ENCODE data around the gene SCN1B.
"Not testable (repeated sequence)": the region's sequence is repeated elsewhere in the genome, so short reads cannot be mapped to it uniquely, and the experiment has no call there.

The SCN1B gene

GRCh38 chr19:35050662-35051061 lies 20.4 kb downstream of the SCN1B start:
- H3K79me2 ChIP-seq (ENCODE audit: control insufficient read depth, insufficient read depth, low read length, unreplicated experiment); H2AFZ ChIP-seq (ENCODE audit: low read length, unreplicated experiment); H3K4me3 ChIP-seq (ENCODE audit: low read depth, low read length); H3K36me3 ChIP-seq (ENCODE audit: insufficient read depth, low read length); H3K27ac ChIP-seq (ENCODE audit: low read depth, low read length); H3K27me3 ChIP-seq (ENCODE audit: insufficient read depth, low read length); H3K4me1 ChIP-seq (ENCODE audit: control insufficient read depth, insufficient read depth, low read length, unreplicated experiment): not testable (repeated sequence)

DNA sequence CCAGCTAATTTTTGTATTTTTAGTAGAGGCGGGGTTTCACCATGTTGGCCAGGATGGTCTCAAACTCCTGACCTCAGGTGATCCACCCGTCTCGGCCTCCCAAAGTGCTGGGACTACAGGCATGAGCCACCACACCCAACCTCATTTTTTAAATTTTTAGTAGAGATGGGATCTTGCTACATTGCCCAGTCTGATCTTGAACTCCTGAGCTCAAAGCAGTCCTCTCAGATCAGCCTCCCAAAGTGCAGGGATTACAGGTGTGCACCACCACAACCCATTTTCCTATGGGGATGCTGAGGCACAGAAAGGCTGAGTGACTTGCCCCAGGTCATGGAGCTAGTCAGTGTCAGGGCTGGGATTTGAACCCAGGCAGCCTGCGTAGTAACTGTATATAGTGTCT lies 21.0 kb downstream of the SCN1B start:
- not testable (repeated sequence) for H3K4me1 ChIP-seq (ENCODE audit: control insufficient read depth, insufficient read depth, low read length, unreplicated experiment); H3K27ac ChIP-seq (ENCODE audit: low read depth, low read length); H3K4me3 ChIP-seq (ENCODE audit: low read depth, low read length)

GRCh38 chr19:35051796-35052195 lies 21.5 kb downstream of the SCN1B start:
- H3K27ac ChIP-seq (ENCODE audit: low read depth, low read length): no peak overlapping the region
- no peaks in the 10 kb centered on the region for H3K36me3 ChIP-seq (ENCODE audit: insufficient read depth, low read length)
- H3K4me1 ChIP-seq (ENCODE audit: control insufficient read depth, insufficient read depth, low read length, unreplicated experiment): no peaks in the 10 kb centered on the region
- no peaks in the 10 kb centered on the region for H3K79me2 ChIP-seq (ENCODE audit: control insufficient read depth, insufficient read depth, low read length, unreplicated experiment)
- H2AFZ ChIP-seq (ENCODE audit: low read length, unreplicated experiment): no peak overlapping the region
- H3K4me3 ChIP-seq (ENCODE audit: low read depth, low read length): no peak overlapping the region
- no peaks in the 10 kb centered on the region; the same call in 1 of the 2 replicates for H3K27me3 ChIP-seq (ENCODE audit: insufficient read depth, low read length)

More for the DNA sequence above, 21.0 kb downstream of the SCN1B start:
- H3K36me3 ChIP-seq (ENCODE audit: insufficient read depth, low read length); H2AFZ ChIP-seq (ENCODE audit: low read length, unreplicated experiment); H3K27me3 ChIP-seq (ENCODE audit: insufficient read depth, low read length); H3K79me2 ChIP-seq (ENCODE audit: control insufficient read depth, insufficient read depth, low read length, unreplicated experiment): not testable (repeated sequence)

GRCh38 chr19:35052599-35053190 lies 22.4 kb downstream of the SCN1B start:
- no peaks in the 10 kb centered on the region for H3K4me1 ChIP-seq (ENCODE audit: control insufficient read depth, insufficient read depth, low read length, unreplicated experiment)

DNA sequence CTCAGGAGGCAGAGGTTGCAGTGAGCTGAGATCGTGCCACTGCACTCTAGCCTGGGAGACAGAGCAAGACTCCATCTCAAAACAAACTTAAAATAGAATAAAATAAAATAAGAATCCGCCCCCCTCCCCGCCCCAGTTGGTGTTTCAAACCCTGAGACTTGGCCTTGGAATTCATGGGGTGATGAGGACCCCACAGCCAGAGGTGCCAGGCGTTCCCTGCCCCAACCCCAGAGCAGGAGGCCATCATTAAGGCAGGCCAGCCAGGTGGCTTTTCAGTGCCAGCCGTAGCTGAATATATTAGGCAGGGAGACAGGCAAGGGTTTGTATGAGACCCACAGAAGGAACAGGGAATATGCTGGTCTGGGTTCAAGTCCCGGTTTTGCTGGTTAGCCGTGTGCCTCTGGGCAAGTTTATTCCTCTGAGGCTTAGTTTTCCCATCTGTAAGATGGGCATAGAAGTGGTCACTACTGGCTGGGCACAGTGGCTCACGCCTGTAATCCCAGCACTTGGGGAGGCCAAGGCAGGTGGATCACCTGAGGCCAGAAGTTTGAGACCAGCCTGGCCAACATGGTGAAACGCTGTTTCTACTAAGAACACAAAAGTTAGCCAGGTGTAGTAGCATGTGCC lies 23.5 kb downstream of the SCN1B start:
- Histone ChIP-seq H3K79me2 (ENCODE audit: control insufficient read depth, insufficient read depth, low read length, unreplicated experiment) (no peaks in the 10 kb centered on the region), H3K36me3 (ENCODE audit: insufficient read depth, low read length) (no peaks in the 10 kb centered on the region), H3K4me3 (ENCODE audit: low read depth, low read length) (no peak overlapping the region), H3K4me1 (ENCODE audit: control insufficient read depth, insufficient read depth, low read length, unreplicated experiment) (no peaks in the 10 kb centered on the region), H3K27ac (ENCODE audit: low read depth, low read length) (no peak overlapping the region), H3K27me3 (ENCODE audit: insufficient read depth, low read length) (no peaks in the 10 kb centered on the region; the same call in 1 of the 2 replicates), H2AFZ (ENCODE audit: low read length, unreplicated experiment) (no peak overlapping the region)

More at GRCh38 chr19:35052599-35053190, 22.4 kb downstream of the SCN1B start:
- no peak overlapping the region for H3K4me3 ChIP-seq (ENCODE audit: low read depth, low read length)
- H3K27ac ChIP-seq (ENCODE audit: low read depth, low read length): no peak overlapping the region
- H2AFZ ChIP-seq (ENCODE audit: low read length, unreplicated experiment): no peak overlapping the region
- H3K27me3 ChIP-seq (ENCODE audit: insufficient read depth, low read length): no peaks in the 10 kb centered on the region; the same call in 1 of the 2 replicates
- no peaks in the 10 kb centered on the region for H3K79me2 ChIP-seq (ENCODE audit: control insufficient read depth, insufficient read depth, low read length, unreplicated experiment)
- H3K36me3 ChIP-seq (ENCODE audit: insufficient read depth, low read length): no peaks in the 10 kb centered on the region

GRCh38 chr19:35054626-35055025 lies 24.4 kb downstream of the SCN1B start:
- no peaks in the 10 kb centered on the region; the same call in 1 of the 2 replicates for H3K27me3 ChIP-seq (ENCODE audit: insufficient read depth, low read length)
- no peak overlapping the region for H3K27ac ChIP-seq (ENCODE audit: low read depth, low read length)
- H3K79me2 ChIP-seq (ENCODE audit: control insufficient read depth, insufficient read depth, low read length, unreplicated experiment): no peaks in the 10 kb centered on the region
- H3K4me1 ChIP-seq (ENCODE audit: control insufficient read depth, insufficient read depth, low read length, unreplicated experiment): no peaks in the 10 kb centered on the region
- H3K4me3 ChIP-seq (ENCODE audit: low read depth, low read length): no peak overlapping the region
- H3K36me3 ChIP-seq (ENCODE audit: insufficient read depth, low read length): no peaks in the 10 kb centered on the region
- H2AFZ ChIP-seq (ENCODE audit: low read length, unreplicated experiment): no peak overlapping the region

DNA sequence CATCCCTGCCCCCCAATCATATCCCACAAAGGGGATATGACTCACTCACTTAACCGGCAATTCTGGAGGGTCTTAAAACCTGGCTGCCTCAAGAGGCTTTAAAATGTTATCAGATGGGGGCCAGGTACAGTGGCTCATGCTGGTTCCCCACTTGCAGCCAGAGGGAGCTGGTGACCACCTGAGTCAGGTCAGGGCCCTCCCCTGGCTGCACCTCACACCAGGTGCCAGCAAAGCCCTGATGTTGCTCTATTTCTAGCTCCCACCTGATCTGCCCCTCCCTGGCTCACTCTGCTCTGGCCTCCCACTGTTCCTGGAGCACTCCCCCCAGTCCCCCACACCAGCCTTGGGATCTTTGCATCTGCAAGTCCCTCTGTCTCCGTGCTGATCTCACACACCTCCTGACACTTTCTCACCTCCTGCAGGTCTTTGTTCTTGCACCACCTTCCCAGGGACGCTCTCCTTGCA lies 25.5 kb downstream of the SCN1B start:
- no peak overlapping the region for H3K4me3 ChIP-seq (ENCODE audit: low read depth, low read length)

GRCh38 chr19:35056513-35057063 lies 26.3 kb downstream of the SCN1B start:
- no peak overlapping the region for H3K4me3 ChIP-seq (ENCODE audit: low read depth, low read length)
- H3K79me2 ChIP-seq (ENCODE audit: control insufficient read depth, insufficient read depth, low read length, unreplicated experiment): no peaks in the 10 kb centered on the region
- no peak overlapping the region for H2AFZ ChIP-seq (ENCODE audit: low read length, unreplicated experiment)
- H3K4me1 ChIP-seq (ENCODE audit: control insufficient read depth, insufficient read depth, low read length, unreplicated experiment): no peaks in the 10 kb centered on the region
- H3K27me3 ChIP-seq (ENCODE audit: insufficient read depth, low read length): no peaks in the 10 kb centered on the region; the same call in 1 of the 2 replicates
- no peak overlapping the region for H3K27ac ChIP-seq (ENCODE audit: low read depth, low read length)
- no peaks in the 10 kb centered on the region for H3K36me3 ChIP-seq (ENCODE audit: insufficient read depth, low read length)

More for the DNA sequence above, 25.5 kb downstream of the SCN1B start:
- Histone ChIP-seq H3K79me2 (ENCODE audit: control insufficient read depth, insufficient read depth, low read length, unreplicated experiment) (no peaks in the 10 kb centered on the region), H3K27ac (ENCODE audit: low read depth, low read length) (no peak overlapping the region), H3K4me1 (ENCODE audit: control insufficient read depth, insufficient read depth, low read length, unreplicated experiment) (no peaks in the 10 kb centered on the region), H3K27me3 (ENCODE audit: insufficient read depth, low read length) (no peaks in the 10 kb centered on the region; the same call in 1 of the 2 replicates), H2AFZ (ENCODE audit: low read length, unreplicated experiment) (no peak overlapping the region), H3K36me3 (ENCODE audit: insufficient read depth, low read length) (no peaks in the 10 kb centered on the region)

DNA sequence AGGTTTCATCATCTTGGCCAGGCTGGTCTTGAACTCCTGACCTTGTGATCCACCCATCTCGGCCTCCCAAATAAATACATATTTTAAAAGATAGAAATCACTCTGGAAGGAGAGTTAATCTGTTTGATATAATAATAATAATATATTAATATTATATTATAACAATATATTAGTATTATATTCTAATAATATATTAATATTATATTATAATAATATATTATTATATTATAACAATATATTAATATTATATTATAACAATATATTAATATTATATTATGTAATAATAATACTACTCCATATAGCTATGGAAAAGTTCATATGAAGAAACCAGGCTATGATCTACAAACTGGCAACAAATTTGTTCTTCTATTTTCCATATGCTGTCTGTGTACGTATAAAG lies 28.1 kb downstream of the SCN1B start:
- no peaks in the 10 kb centered on the region; the same call in 1 of the 2 replicates for H3K27me3 ChIP-seq (ENCODE audit: insufficient read depth, low read length)
- H3K4me1 ChIP-seq (ENCODE audit: control insufficient read depth, insufficient read depth, low read length, unreplicated experiment): no peaks in the 10 kb centered on the region
- no peak overlapping the region for H3K4me3 ChIP-seq (ENCODE audit: low read depth, low read length)
- no peak overlapping the region for H3K27ac ChIP-seq (ENCODE audit: low read depth, low read length)
- no peak overlapping the region for H2AFZ ChIP-seq (ENCODE audit: low read length, unreplicated experiment)
- H3K36me3 ChIP-seq (ENCODE audit: insufficient read depth, low read length): no peaks in the 10 kb centered on the region
- H3K79me2 ChIP-seq (ENCODE audit: control insufficient read depth, insufficient read depth, low read length, unreplicated experiment): no peaks in the 10 kb centered on the region

GRCh38 chr19:35059006-35059798 lies 28.9 kb downstream of the SCN1B start:
- Histone ChIP-seq H3K27ac (ENCODE audit: low read depth, low read length) (no peak overlapping the region), H3K79me2 (ENCODE audit: control insufficient read depth, insufficient read depth, low read length, unreplicated experiment) (no peaks in the 10 kb centered on the region), H2AFZ (ENCODE audit: low read length, unreplicated experiment) (no peak overlapping the region), H3K36me3 (ENCODE audit: insufficient read depth, low read length) (no peaks in the 10 kb centered on the region), H3K4me1 (ENCODE audit: control insufficient read depth, insufficient read depth, low read length, unreplicated experiment) (no peaks in the 10 kb centered on the region), H3K4me3 (ENCODE audit: low read depth, low read length) (no peak overlapping the region), H3K27me3 (ENCODE audit: insufficient read depth, low read length) (no peaks in the 10 kb centered on the region; the same call in 1 of the 2 replicates)

All from ACC112 (cell line).